Limb (tissue), 2 donors: Measurements from ENCODE around the gene USP12.
"Not testable (repeated sequence)": the region's sequence is repeated elsewhere in the genome, so short reads cannot be mapped to it uniquely, and the experiment has no call there.

Experiments
- DNase-seq, 2 donors: peaks; one replicate each; pipeline ENCODE4 v3.0.0-alpha.2; 2016; ENCODE audit errors: extremely low spot score in 2 of 2

Gene USP12, protein sequence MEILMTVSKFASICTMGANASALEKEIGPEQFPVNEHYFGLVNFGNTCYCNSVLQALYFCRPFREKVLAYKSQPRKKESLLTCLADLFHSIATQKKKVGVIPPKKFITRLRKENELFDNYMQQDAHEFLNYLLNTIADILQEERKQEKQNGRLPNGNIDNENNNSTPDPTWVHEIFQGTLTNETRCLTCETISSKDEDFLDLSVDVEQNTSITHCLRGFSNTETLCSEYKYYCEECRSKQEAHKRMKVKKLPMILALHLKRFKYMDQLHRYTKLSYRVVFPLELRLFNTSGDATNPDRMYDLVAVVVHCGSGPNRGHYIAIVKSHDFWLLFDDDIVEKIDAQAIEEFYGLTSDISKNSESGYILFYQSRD

DNA sequence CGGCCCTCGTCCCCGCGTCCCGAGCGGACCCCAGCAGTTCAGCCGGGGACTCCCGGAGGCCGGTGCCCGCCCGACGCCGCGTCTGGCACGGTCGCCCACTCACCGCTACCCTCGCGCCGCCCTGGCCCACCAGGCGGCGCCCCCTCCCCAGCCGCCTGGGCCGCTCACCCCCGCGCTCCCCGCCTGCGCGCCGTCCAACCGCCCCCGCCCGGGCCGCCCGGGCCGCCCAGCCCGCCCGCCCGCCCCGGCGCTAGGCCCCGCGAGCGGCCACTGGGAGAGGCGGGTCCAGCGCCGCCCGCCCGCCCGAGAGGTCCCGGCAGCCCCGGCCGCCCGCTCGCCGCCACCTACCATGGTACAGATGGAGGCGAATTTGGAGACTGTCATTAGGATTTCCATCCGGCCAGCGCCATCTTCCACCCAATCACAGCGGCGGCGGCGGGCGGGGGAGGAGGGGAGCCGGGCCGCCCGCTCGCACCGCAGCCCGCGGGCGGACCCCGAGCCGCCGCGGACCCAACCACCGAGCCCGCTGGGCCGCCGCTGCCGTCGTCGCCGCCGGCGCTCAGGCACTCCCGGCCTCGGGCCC lies at the start of gene USP12:
Gene USP12, minus strand, starts transcription at position 568 of the 583 bp plus-strand sequence. Its CDS starts 172 bp downstream, at position 396.
- DNase-seq = no peak

DNA sequence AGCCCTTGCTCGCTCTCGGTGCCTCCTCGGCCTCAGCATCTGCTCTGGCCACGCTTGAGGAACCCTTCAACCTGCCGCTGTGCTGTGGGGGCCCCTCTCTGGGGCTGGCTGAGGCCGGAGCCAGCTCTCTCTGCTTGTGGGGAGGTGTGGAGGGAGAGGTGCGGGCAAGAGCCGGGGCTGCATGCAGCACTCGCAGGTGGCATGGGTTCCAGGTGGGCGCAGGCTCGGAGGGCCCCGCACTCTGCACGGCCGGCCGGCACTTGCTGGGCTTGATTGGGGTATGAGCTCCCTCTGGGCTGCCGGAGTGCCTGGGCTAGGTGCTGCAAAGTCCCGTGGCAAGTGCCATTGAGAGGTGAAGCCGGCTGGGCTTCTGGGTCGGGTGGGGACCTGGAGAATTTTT lies 48.0 kb upstream of the USP12 start:
- DNase-seq = no peak

DNA sequence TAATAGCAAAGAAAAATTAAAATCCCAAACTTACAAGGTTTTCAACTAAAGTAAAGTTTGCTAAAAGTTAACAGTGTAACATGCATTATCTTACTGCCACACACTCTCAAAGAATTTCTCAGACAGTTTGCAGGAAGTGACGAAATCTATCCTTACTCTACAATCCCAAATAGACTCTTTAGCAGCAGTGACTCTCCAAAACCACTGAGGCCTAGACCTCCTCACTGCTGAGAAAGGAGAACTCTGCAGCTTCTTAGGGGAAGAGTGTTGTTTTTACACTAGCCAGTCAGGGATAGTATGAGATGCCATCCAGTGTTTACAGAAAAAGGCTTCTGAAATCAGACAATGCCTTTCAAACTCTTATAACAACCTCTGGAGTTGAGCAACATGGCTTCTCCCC lies 47.2 kb upstream of the USP12 start:
- DNase-seq = not testable (repeated sequence)

DNA sequence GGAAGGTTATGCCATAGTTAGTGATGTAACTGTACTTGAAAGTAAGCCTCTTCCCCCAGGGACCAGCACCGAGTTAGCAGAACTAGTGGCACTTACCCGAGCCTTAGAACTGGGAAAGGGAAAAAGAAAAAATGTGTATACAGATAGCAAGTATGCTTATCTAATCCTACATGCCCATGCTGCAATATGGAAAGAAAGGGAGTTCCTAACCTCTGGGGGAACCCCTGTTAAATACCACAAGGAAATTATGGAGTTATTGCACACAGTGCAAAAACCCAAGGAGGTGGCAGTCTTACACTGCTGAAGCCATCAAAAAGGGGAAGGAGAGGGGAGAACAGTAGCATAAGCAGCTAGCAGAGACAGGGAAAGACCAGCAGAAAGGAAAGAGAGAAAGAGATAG lies 46.2 kb upstream of the USP12 start:
- not testable (repeated sequence) for DNase-seq

DNA sequence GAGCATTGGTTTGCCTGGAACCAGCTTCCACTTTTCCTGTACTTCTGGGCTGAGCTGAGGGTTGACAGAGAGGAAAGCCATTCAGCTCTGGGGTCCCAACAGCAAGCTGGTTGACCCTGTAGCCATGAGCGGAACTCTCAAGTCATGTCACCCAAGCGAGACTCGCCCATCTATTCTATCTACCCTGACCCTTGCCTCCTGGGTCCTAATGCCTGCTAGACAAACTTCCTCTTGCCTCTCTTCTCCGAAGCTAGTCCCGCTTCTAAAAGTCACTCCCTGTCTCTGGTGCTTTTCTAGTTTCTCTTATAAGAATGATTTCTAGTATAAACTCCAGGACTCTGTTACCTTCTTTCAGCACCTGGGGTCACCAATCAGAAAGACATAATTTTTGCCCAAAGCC lies 41.8 kb upstream of the USP12 start:
- DNase-seq = not testable (repeated sequence)

DNA sequence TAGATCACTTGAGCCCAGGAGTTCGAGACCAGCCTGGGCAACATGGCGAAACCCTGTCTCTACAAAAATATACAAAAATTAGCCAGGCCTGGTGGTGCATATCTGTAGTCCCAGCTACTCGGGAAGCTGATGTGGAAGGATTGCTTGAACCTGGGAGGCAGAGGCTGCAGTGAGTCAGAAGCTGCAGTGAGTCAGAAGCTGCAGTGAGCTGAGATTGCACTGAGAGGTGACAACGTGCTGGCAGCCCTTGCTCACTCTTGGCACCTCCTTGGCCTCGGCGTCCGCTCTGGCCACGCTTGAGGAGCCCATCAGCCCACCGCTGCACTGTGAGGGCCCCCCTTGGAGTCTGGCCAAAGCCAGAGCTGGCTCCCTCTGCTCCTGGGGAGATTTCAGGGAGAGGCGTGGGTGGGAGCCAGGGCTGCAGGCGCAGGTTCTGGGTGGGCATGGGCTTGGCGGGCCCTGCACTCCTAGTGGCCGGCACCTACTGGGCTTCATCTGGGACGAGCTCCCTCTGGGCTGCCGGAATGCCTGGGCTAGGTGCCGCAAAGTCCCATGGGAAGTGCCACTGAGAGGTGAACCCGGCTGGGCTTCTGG lies 40.3 kb upstream of the USP12 start:
- DNase-seq = no peak

DNA sequence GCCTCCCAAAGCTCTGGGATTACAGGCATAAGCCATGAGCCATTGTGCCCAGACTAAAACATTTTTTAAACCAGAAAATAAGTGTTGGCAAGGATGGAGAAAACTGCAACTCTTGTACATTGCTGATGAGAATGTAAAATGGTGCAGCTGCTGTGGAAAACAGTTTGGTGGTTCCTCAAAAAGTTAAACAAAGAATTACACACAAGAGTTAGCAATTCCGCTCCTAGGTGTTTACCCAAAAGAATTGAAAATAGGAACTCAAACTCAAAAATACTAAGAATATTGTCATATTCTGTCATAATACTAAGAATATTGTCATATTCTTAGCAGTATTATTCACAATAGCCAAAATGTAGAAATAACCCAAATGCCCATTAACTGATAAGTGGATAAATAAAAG lies 39.7 kb upstream of the USP12 start:
- DNase-seq = no peak

DNA sequence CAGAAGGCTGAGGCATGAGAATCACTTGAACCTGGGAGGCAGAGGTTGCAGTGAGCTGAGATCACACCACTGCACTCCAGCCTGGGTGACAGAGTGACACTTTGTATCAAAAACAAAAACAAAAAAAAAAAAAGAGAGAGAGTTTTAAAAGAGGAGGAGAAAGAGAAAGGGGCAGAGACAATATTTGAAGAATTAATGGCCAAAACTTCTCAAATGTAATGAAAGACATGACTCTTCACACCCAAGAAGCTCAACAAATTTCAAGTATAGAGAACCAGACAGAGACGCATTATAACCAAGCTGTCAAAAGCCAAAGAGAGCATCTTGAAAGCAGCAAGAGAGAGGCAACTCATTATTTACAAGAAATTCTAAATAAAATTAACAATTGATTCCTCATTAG lies 36.9 kb upstream of the USP12 start:
- no peak for DNase-seq

DNA sequence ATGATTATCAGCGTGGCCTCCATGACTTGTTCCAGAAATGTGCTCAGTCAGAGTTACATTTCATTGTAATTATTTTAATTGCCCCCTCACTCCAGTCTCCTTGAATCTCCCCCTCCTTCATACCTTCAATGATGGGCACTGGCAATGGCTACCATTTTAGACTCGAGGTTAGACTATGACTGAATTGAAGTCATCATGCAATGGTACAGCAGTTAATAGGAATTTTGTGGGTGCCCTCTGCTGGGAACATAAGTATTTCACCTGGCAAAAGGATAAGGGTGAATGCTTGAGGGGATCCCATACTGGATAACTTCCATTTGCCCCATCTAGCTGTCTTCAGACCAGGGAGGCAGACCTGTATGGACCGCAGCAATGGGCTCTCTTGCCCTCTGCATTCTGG lies 32.2 kb upstream of the USP12 start:
- no peak for DNase-seq

DNA sequence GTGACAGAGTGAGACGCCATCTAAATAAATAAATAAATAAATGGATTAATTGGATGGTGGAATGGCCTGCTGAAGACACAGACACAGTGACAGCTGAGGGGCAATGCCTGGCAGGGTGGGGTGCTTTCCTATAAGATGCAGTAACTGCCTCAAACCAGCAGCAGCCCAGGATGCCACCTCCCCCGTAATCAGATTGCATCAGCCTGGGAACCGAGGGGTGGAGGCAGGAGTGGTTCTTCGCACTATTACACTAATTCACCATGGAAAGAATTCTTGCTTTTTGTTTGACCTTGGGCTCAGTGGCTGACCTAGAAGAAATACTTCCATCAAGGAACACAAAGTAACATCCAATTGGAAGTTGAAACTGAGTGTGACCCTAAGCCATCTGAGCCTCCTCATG lies 31.6 kb upstream of the USP12 start:
- DNase-seq = no peak

DNA sequence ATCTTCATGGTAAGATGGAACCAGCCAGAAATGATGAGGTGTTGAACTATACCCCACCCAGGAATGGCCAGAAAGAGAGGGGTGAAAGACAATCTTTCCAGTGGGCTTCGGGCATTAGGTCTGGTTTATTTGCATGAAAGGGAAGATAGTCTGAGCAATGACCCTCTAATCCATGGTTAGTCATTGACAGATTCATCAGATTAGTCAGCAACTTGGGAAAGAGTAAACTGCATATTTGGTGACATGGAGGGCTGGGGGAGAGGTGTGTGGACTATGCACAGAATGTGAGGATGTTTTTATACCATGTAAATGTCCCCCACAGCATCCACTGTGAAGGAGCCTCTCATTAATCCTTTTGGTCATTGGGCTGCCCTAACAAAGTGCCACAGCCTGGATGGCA lies 30.1 kb upstream of the USP12 start:
- no peak for DNase-seq

DNA sequence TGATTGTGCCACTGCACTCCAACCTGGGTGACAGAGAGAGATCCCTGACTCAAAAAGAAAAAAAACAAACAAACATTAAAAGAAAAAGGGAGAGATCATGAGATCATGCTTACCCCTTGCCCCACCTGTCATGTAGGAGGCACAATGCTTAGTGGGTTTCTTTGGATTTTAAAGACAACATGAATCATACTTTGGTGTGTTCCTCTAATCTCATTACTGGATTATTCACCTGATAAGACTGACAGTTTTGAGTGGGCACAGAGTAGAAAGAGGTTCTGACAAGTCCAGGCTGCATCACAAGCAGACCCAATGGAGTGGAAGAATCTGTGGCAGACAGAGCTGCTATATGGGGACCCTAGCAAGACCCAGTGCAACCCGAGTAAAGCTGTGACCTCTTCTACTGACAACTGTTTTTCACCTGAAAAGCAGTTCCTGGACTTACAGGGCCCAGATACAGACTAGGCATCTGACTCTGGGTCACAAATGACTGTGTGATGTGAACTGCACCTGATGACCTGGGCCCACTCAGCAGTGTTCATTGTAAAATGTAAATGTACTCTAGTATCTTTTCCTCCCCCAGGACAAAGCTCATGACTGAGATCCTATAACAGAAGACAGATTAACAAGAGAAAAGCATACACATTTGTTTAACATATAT lies 28.9 kb upstream of the USP12 start:
- no peak for DNase-seq

DNA sequence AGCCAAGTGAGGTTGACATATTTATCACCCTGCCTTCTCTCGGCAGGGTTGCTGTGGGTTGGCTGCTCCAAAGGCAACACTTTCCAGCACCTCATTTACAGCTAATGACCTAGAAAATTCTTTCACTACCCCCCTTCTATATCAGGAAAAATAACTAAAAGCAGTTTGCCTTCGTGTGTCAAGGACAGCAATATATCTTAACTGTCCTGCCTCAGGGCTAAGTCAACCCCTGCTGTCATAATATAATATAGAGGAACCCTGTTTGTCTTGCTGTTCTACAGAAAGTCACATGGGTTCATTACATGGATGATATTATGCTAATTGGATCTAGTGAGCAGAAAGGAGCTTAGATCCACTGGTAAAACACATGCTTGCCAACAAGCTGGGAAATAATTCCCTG lies 28.1 kb upstream of the USP12 start:
- no peak for DNase-seq

DNA sequence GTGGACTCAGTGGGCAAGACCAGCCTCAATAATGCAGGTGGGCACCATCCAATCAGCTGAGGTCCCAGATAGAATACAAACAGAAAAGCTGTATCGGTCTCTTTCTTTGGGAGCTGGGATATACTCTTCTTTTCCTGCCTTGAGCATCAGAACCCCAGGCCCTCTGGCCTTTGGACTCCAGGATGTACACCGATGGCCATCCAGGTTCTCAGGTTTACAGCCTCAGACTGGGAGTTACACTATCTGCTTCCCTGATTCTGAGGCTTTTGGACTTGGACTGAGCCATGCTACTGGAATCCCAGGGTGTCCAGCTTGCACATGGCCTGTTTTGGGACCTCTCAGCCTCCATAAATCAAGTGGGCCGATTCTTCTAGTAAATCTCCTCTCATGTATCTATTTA lies 27.6 kb upstream of the USP12 start:
- no peak for DNase-seq

DNA sequence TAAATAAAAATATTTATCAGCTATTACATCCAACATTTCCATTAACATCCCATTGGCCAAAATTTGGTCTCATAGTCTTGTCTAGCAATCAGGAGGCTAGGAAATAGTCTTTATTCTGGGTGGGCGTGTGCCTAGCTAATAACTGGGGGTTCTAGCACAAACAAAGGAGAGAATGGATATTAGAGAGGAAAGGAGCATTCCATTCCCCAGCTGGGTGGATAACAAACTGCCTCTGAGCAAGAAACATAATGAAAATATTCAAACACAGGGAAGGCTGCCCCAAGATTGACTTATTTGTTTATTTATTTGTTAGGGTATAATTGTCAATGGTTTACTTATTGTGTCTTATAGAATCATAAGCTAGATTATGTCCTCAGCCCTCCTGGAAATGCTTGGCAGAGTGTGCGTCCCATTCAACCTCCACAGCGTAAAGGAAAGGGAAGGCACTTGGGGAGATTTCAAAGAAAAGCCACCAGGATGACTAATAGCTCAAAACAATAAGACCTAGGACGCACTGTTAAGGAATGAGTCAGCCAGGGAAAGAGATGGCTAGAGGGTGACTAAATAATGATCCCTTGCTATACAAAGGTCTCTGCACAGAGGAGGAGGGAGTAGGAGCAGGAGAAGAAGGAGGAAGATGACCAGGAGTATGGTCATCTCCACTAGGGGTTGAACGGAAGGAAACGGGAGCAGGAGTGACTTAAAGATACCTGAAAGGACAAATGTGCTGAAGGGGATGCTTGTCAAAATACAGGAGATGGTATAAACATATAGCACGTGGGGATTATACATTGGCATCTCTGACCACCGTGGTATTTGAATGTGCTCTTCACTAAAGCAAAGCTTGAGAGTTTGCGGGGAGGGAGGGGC lies 23.5 kb upstream of the USP12 start:
- no peak for DNase-seq

DNA sequence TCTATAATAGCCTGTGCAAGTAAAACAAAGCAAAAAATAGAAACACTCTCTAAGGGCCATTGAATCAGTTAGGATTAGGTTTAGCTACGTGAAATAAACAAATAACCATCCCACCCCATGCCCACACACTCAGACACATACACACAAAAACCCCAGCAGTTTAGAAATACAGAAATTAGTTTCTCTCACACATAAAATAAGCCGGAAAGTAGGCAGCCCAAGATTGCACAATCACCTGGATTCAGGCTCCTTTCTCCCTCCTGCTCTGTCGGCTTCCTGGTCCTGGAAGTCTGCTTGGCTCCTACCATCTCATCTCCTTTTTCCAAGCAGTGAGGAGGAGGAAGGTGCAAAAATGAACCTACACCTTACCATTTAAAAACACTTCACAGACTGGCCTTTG lies 22.6 kb upstream of the USP12 start:
- no peak for DNase-seq

DNA sequence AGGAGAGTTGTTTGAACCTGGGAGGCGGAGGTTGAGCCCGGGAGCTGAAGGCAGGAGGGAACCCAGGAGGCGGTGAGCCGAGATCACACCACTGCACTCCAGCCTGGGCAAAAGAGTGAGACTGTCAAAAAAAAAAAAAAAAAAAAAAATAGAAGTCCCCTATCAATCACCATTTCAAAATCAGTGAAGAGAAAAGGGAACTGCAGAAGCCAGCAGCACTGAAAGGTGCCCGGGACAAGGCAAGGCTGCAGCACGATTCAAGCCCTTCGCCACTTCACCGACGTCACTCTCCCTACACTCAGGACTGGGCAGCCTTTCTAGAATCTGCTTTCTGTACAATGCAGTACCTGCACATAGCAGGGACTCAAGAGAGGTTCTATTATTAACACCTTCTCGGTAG lies 21.9 kb upstream of the USP12 start:
- no peak for DNase-seq

DNA sequence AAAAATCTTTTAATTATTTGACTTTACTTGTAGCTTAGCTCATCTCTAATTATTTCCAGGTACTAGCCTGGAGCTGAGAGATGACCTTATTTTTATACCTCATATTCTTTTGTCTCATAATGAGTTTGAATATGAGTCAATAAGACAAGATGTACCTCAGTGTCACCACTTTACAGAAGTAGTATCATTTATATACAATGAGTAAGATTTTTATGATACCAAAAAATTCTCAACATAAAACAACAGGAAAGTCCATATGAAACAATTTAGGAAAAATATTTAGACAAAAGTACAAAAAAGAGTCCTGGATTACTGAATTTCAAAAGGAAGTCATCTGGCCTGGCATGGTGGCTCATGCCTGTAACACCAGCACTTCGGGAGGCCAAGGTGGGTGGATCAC lies 21.4 kb upstream of the USP12 start:
- DNase-seq = no peak

DNA sequence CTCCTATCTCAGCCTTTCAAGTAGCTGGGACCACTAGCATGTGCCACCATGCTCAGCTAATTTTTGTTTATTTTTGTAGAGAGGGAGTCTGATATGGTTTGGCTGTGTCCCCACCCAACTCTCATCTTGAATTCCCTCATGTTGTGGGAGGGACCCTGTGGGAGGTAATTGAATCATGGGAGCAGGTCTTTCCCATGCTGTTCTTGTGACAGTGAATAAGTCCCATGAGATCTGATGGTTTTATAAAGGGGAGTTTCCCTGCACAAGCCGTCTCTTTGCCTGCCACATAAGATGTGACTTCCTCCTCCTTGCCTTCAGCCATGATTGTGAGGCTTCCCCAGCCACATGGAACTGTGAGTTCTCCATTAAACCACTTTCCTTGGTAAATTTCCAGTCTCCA lies 20.8 kb upstream of the USP12 start:
- not testable (repeated sequence) for DNase-seq

DNA sequence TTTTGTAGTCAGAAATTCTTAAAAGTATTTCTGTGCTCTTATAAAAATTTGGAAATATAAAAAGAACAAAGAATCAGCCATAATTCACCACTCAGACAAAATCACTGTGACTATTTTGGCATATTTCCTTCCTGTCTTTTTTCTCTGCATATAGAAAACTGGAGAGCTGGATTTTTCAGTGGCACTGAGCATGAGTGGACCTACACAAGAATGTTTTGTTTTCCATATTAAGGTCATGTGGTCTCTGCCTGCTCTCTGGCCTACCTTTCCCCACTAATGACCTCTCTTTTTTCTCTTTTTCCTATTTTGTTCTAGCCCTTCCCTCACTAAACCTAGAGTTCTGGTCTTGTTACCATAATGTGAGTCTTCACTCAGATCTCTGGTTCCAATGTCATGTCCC lies 17.6 kb upstream of the USP12 start:
- DNase-seq = no peak

DNA sequence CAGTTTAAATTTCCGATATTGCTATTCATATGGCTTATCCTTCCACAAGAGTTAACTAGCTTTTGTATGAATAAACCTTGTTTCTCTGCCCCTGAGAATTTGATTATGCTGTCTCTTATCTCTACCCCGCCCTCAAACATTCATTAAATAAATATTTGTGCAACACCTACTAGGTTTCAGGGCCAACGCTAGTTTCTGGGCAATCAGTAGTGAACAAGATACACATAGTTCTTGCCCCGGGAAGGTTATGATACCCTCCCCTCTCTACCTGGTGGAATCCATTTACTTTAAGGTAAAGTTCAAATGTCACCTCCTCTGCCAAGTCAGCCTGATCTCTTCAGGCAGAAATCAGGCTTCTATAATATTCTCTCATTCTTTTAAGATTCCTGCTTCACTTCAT lies 16.6 kb upstream of the USP12 start:
- no peak for DNase-seq

DNA sequence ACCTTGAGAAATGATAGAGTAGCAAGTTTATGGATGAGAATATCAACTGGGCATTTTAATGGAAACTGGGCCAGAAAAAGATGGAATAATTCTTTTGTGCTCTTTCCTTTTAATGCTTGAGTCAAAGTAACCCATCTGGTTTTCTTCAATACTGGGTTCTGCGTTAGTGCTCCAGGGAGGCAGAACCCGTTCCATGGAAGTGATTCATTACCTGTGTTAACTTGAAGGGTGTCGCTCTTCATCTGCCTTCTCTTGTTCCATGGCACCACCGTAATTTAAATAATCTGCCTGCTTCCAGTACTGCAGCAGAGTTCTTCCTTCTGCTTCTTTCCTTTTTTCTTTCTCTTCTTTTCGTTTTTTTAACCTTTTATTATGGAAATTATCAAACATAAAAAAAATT lies 14.7 kb upstream of the USP12 start:
- no peak for DNase-seq
